ENCODE measurements around the gene KRT77.

KRT77 gene

GRCh38 chr12:52722680-52723079 lies 19.4 kb upstream of the KRT77 start:
- Histone ChIP-seq H3K27me3 (ENCODE audit: low read depth, low read length) (peaks cover 11% of the 10 kb centered on the region), H3K9me3 (ENCODE audit: insufficient read depth, low read length) (no peaks in the 10 kb centered on the region), H3K4me2 (ENCODE audit: low read length) (no peak overlapping the region), H3K9ac (ENCODE audit: low read length) (no peak overlapping the region), H4K20me1 (ENCODE audit: insufficient read depth, low read length) (no peaks in the 10 kb centered on the region), H2AFZ (ENCODE audit: low read depth, low read length) (no peak overlapping the region), H3K4me1 (ENCODE audit: low read length) (no peaks in the 10 kb centered on the region), H3K36me3 (replicated peaks; ENCODE audit: low read depth, low read length) (no peaks in the 10 kb centered on the region), H3K79me2 (ENCODE audit: low read length) (no peaks in the 10 kb centered on the region), H3K27ac (ENCODE audit: low read length) (no peak overlapping the region), H3K4me3 (ENCODE audit: low read length) (no peak overlapping the region)
- TF ChIP-seq EZH2phosphoT487 (IDR thresholded peaks at IDR 0.05; ENCODE audit: low read depth) = no peak
- TF ChIP-seq CTCF (IDR thresholded peaks at IDR 0.05; ENCODE audit: low read depth, low read length) = no peak

GRCh38 chr12:52721838-52722470 lies 18.6 kb upstream of the KRT77 start:
- Histone ChIP-seq H3K79me2 (ENCODE audit: low read length) (no peaks in the 10 kb centered on the region), H3K27ac (ENCODE audit: low read length) (no peak overlapping the region), H3K4me1 (ENCODE audit: low read length) (no peaks in the 10 kb centered on the region), H4K20me1 (ENCODE audit: insufficient read depth, low read length) (no peaks in the 10 kb centered on the region), H3K4me3 (ENCODE audit: low read length) (no peak overlapping the region), H3K36me3 (replicated peaks; ENCODE audit: low read depth, low read length) (no peaks in the 10 kb centered on the region), H2AFZ (ENCODE audit: low read depth, low read length) (no peak overlapping the region), H3K9me3 (ENCODE audit: insufficient read depth, low read length) (no peaks in the 10 kb centered on the region), H3K27me3 (ENCODE audit: low read depth, low read length) (peaks cover 6% of the 10 kb centered on the region), H3K9ac (ENCODE audit: low read length) (no peak overlapping the region), H3K4me2 (ENCODE audit: low read length) (no peak overlapping the region)
- no peak for TF ChIP-seq CTCF (IDR thresholded peaks at IDR 0.05; ENCODE audit: low read depth, low read length)
- TF ChIP-seq EZH2phosphoT487 (IDR thresholded peaks at IDR 0.05; ENCODE audit: low read depth) = no peak

GRCh38 chr12:52720365-52720886 lies 17.1 kb upstream of the KRT77 start:
- Histone ChIP-seq H3K4me2 (ENCODE audit: low read length) (no peak overlapping the region), H2AFZ (ENCODE audit: low read depth, low read length) (no peak overlapping the region)
- TF ChIP-seq CTCF (IDR thresholded peaks at IDR 0.05; ENCODE audit: low read depth, low read length) = no peak
- no peak for TF ChIP-seq EZH2phosphoT487 (IDR thresholded peaks at IDR 0.05; ENCODE audit: low read depth)

GRCh38 chr12:52716061-52716460 lies 12.7 kb upstream of the KRT77 start:
- H3K9me3 ChIP-seq (ENCODE audit: insufficient read depth, low read length) = no peaks in the 10 kb centered on the region
- H3K36me3 ChIP-seq (replicated peaks; ENCODE audit: low read depth, low read length) = no peaks in the 10 kb centered on the region
- H3K4me3 ChIP-seq (ENCODE audit: low read length) = no peak overlapping the region
- no peaks in the 10 kb centered on the region for H4K20me1 ChIP-seq (ENCODE audit: insufficient read depth, low read length)
- no peak overlapping the region for H3K9ac ChIP-seq (ENCODE audit: low read length)
- no peak overlapping the region for H3K27ac ChIP-seq (ENCODE audit: low read length)
- no peak overlapping the region for H2AFZ ChIP-seq (ENCODE audit: low read depth, low read length)
- TF ChIP-seq EZH2phosphoT487 (IDR thresholded peaks at IDR 0.05; ENCODE audit: low read depth) = no peak
- TF ChIP-seq CTCF (IDR thresholded peaks at IDR 0.05; ENCODE audit: low read depth, low read length) = no peak
- H3K4me1 ChIP-seq (ENCODE audit: low read length) = no peaks in the 10 kb centered on the region
- H3K27me3 ChIP-seq (ENCODE audit: low read depth, low read length) = peaks cover 5% of the 10 kb centered on the region; the same call in 1 of the 2 replicates
- no peak overlapping the region for H3K4me2 ChIP-seq (ENCODE audit: low read length)
- no peaks in the 10 kb centered on the region for H3K79me2 ChIP-seq (ENCODE audit: low read length)

More at GRCh38 chr12:52720365-52720886, 17.1 kb upstream of the KRT77 start:
- Histone ChIP-seq H3K4me3 (ENCODE audit: low read length) (no peak overlapping the region), H3K27me3 (ENCODE audit: low read depth, low read length) (peaks cover 5% of the 10 kb centered on the region; the same call in 1 of the 2 replicates), H3K79me2 (ENCODE audit: low read length) (no peaks in the 10 kb centered on the region), H3K9ac (ENCODE audit: low read length) (no peak overlapping the region), H3K36me3 (replicated peaks; ENCODE audit: low read depth, low read length) (no peaks in the 10 kb centered on the region), H3K4me1 (ENCODE audit: low read length) (no peaks in the 10 kb centered on the region), H3K9me3 (ENCODE audit: insufficient read depth, low read length) (no peaks in the 10 kb centered on the region), H3K27ac (ENCODE audit: low read length) (no peak overlapping the region), H4K20me1 (ENCODE audit: insufficient read depth, low read length) (no peaks in the 10 kb centered on the region)

Measured in OCI-LY3 (cell line).